Activated CD4-positive, alpha-beta T cell treated with anti-CD3 and anti-CD28 coated beads, Interleukin-2, amount 50 U/mL, for 16 hours (primary cell): Measurements from ENCODE around the gene LDLRAD4.

Experiments used
- DNase-seq: peaks from one replicate; pipeline ENCODE4 v3.0.0-alpha.2; 2020

The LDLRAD4 gene

DNA sequence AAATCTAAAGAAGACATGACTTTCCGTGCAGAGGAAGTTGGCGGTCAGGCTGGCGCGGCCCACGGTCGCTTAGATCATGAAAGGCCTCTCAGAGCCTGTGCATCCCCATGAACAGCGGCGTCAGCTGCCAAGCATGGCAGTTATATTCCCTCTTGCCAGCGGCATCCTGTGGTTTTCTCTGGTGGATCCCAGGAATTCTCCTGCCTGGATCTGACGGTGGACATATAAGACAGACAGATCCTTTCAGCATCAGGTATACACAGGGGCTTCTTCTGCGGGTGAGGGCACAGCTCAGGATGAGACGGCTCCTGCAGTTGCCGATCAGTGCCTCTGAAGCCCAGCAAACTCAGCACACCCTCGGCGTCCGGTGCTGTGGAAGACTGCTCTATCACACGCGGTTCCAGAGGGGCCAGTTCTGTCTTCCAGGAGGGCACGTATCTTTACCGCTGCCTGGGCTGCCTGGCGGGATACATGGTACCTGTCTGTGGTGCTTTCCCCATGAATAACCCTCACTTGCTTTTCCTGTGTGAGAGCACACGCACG lies 157.8 kb downstream of the LDLRAD4 start:
- DNase-seq = peak; percentile 50

DNA sequence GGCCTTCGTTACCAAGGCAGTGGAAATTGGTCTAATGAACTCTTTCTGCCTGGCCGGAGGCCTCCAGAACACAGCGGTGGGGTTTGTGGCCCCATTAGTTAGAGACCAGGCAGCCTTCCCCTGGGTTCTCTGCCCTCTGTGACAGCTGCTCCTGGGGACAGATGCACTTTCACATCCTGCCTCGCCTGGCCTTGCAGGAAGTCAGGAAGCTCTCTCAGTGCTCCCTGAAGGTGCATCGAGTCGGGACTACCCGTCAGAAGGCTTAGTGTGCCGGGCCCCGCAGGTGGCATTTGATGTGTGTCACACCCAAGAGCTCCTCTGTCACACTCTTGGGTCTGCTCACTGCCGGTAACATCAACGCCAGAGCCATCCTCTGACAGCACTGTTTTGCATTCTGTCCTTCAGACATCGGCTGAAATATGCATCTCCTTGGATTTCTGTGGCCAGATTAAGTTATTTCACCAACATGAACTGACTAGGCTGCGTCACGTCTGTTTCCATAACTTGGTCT lies 158.3 kb downstream of the LDLRAD4 start:
- peak; percentile 78 for DNase-seq

DNA sequence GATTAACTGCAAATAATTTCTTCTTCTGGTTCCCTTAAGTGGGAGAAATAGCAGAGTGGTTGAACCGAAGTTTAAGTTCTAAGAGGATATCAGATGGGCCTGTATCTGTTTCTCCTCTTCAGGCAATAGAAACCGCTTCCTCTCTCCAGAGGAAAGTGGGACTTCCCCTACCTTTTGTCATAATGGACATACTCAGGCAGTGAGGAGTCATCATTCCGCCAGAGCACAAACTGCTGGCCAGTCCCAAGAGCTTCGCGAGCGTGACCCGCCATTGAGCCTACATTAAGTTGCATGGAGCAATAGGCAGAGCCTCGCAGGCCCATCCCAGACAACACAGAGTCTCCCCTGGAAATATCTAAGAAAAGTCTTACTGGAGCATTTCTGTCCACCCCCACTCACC lies 158.9 kb downstream of the LDLRAD4 start:
- DNase-seq = peak; percentile 72

DNA sequence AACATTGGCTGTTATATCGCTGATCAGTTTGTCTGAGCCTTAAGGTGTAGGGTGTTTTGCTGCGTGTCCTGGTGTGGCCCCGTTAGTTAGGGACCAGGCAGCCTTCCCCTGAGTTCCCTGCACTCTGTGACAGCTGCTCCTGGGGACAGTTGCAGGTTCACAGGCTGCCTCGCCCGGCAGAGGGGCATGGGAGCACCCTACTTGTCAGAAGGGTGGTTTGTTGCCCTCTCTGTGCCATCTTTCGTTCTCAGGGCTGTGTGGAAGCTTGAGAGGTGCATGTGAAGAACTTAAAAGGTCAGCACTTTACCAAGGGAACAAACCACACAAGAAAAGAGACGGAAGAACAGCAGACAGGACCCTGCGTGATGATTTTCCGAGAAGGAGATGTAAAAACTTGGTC lies 159.6 kb downstream of the LDLRAD4 start:
- DNase-seq = no peak

DNA sequence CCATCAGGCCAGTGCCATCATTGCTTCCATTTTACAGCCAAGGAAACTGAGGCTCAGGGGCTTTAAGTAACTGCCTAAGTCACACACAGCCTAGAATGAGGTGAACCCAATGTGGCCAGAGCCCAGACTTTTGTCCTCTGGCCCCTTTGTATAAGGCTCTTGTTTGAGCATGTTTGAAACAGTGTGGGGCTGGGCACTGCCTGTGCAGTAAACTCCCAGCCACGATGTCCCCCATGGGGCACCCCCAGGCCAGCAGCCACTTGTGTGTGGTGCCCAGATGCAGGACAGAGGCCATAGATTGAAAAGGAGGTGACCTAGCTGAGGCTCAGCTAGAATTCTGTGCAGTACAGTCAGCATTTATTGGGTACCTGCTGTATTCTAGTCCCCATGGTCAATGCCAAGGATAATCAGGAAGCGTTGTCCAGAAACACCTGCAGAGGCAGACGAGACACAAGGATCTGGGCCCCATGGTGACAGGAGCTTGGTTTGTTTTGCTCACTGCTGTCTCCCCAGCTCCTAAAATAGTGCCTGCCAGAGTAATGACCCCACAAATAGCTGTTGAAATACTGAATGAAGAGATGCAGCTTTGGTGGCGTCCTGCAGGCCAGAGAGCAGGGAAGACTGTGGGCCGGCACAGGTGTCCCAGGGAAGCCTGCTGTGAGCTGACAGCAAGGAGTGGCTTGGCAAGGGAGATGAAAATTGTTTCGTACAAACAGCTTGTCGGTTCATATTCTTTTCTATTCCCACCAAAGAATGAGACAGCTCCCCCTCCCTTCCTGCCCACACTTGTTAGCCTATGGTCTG lies 160.7 kb downstream of the LDLRAD4 start:
- DNase-seq = no peak

- no peak for DNase-seq
Observed at GRCh38 chr18:13379930-13380690, 161.6 kb downstream of the LDLRAD4 start.

- DNase-seq = no peak
Observed at GRCh38 chr18:13380691-13381070, 162.1 kb downstream of the LDLRAD4 start.

DNA sequence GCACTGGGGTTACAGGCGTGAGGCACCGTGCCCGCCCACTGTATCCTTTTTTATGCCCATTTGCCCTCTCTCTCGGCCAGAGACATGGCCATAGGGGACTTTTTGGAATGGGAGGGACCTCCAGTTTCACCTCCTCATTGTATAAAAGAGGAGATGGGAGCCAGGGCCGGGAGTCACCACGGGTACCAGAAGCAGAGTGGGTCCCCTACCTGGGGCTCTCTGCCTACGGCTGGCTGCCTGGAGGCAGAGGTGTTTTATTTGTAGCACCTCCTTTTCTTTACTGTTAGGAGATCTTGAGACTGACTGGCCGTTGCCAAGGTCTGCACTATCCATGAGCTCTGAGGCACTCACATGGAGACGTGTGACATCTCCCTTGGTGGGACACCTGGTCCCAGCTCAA lies 162.8 kb downstream of the LDLRAD4 start:
- DNase-seq = no peak

GRCh38 chr18:13381944-13382365 lies 163.4 kb downstream of the LDLRAD4 start:
- DNase-seq = peak; percentile 56

DNA sequence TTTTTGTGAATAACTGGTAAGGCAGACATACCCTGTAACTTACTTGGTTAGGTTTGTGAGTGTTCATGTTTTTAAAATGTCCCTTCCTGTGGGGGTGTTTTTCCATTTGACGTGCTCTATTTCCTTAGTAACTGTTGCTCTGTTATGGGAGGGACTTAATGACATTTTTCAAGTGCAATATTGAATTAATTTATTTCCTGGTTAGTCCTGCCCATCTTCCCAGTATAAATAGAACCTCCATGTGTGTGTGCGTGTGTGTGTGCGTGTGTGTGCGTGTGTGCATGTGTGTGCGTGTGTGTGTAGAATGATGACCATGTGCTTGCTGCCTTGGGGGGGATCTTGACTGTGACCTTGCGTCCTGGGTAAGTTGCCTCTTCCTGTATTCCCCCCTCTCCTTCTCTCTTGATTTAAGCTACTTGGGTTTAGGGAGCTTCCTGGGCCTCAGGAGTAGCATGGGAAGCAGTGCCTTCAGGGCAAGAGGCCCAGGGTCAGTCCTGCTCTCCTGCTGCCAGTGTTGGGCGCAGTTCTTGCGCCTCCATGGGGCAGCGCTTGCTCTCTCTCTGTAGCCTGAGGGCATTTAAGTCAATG lies 163.9 kb downstream of the LDLRAD4 start:
- DNase-seq = peak; percentile 58

GRCh38 chr18:13382954-13383827 lies 164.6 kb downstream of the LDLRAD4 start:
- no peak for DNase-seq

DNA sequence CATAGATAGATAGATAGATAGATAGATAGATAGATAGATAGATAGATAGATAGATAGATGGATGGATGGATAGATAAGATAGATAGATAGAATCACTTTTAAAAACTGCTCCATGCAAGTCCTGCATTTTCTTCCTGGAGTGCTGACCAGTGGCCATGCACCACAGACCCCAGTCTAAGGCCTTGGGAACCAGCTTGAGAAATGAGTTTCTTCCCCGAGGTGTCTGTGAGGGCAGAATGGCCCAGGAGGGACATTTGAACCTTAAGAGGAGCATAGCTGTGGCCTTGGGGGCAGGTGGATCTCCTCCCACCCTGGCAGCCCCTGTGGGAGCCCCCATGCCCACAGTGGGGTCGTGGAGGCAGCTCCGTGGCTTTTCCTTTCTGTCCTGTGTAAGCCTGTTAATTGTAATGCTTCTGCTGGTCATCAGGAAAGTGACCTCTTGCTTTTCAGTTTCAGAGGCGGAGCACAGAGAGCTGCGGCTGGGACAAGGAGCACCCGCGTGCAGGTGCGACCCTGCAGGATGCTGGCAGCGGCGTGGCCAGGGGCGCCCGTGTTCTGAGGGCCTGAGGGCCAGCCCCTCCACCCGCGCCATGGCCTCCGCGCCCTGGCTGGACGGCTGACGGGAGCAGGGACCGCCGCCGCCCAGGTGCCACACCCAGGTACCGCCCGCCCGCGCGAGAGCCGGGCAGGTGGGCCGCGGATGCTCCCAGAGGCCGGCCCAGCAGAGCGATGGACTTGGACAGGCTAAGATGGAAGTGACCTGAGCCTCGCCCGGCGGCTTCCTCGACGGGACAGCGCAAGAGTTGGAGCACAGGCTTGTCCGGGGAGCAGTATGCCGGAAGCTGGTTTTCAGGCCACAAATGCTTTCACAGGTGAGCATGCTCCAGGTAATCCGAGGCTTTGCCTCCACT lies 168.6 kb downstream of the LDLRAD4 start:
- no peak for DNase-seq

- no peak for DNase-seq
Observed at GRCh38 chr18:13387855-13388548, 169.4 kb downstream of the LDLRAD4 start.

GRCh38 chr18:13388586-13389490 lies 170.3 kb downstream of the LDLRAD4 start:
- no peak for DNase-seq

DNA sequence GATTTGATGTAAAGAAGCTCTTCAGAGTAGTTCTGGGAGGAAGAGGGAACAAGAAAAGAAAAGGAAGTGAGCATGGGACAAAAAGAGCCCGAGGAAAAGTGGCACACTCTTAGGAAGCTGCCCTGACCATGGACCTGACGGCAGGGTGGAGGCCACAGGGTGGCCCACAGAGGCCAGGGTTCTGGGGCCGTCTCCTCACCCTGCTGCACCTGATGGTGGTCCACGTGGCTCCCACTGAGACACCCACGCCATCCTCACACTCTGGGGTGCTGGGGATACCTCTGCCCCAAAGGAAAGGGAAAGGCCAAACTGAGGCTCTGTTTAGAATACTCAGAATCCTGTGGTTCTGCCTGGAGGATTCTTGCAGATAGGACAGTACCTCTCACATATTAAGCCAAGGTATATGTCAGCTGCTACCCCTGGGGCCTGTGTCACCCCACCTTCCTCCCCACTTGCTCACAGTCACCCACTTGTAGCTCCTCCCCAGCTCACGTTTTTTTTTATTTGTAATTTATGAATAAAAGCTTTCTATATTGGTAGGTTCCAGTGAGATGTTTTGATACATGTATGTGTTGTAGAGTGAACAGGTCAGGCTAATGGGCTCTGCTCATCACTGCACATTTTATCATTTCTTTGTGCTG lies 171.1 kb downstream of the LDLRAD4 start:
- DNase-seq = no peak

DNA sequence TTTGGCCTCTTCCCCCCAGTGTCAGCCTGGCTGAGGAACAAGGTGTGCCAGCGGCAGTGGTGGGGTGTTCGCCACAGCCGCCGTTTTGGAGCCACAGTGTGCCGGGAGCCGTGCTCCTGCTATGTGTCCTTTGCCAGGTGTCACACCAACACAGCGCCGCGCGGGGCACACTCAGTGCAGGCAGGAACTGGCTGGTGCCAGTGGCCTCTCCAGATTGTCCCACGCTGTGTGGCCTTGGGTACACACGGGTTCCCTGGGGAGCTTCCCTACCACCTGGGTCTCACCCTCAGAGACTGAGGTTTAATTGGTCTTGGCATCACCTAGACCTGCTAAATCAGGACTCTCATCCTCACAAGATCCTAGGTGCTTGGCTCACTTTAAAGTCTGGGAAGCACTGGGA lies 171.6 kb downstream of the LDLRAD4 start:
- DNase-seq = no peak

DNA sequence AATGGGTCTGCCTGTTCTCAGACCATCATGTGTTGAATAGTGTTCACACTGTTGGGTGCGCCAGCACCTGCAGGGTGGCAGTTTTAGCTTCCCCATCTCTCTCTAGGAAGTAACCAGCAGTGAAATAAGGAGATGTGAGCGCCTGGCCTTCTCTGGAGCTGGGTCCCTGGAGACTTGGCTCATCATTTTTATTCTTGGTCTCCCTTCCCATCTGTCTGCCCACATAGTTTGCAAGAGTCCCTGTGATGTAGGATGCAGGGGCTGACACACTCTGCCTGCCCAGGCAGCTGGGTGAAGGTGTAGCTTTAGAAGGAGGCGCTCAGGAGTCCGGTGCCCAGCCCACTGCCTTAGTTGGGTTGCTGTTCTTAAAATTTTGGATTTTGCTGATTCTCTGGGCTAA lies 172.2 kb downstream of the LDLRAD4 start:
- DNase-seq = no peak

GRCh38 chr18:13392029-13392750 lies 173.6 kb downstream of the LDLRAD4 start:
- DNase-seq = no peak
